Activated T-cell treated with anti-CD3 and anti-CD28 coated beads for 4 hours (primary cell): ENCODE measurements around the gene PCDHB5.
"Not testable (repeated sequence)": the region's sequence is repeated elsewhere in the genome, so short reads cannot be mapped to it uniquely, and the experiment has no call there.

Experiments used
- DNase-seq: peaks from one replicate; pipeline ENCODE4 v3.0.0-alpha.2; 2020

The PCDHB5 gene

DNA sequence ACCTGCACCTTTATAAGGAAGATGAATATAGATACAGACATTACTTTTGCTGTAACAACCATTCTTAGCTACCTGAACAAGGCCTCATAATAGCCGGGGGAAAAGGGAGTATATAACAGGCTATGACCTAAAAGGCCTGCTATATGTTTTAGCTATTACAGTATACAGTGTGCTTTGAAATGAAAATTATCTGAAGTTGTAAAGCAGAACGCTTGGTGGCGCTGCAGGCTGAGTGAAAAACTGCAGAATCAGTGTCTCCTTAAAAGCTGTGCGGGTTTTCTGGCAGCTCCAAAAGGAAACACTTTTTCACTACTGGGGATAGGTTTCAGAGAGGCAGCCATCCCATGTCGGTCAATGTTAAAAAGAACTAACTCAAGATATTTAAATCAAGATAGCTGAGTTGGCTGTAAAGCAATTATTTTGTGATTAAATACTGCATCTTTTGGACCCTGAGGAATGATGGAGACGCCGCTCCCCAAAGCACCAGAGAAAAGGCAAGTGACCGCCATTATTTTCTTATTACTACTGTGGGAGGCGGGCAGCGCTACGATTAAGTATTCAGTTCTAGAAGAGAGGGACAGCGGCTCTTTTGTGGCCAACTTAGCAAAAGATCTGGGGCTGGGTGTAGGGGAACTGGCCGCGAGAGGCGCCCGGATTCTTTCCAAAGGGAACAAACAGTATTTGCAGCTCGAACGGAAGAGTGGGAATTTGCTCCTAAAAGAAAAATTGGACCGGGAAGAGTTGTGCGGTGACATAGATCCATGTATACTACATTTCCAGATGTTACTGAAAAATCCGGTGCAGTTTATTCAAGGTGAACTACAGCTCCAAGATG, 20.8 kb downstream of the PCDHB5 start:
- no peak for DNase-seq

DNA sequence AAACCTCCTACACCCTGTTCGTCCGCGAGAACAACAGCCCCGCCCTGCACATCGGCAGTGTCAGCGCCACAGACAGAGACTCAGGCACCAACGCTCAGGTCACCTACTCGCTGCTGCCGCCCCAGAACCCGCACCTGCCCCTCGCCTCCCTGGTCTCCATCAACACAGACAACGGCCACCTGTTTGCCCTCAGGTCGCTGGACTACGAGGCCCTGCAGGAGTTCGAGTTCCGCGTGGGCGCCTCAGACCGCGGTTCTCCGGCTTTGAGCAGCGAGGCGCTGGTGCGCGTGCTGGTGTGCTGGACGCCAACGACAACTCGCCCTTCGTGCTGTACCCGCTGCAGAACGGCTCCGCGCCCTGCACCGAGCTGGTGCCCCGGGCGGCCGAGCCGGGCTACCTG, 22.4 kb downstream of the PCDHB5 start:
- DNase-seq: not testable (repeated sequence)

- not testable (repeated sequence) for DNase-seq
These were observed 22.9 kb downstream of the PCDHB5 start for GRCh38 chr5:141157901-141158300.

DNA sequence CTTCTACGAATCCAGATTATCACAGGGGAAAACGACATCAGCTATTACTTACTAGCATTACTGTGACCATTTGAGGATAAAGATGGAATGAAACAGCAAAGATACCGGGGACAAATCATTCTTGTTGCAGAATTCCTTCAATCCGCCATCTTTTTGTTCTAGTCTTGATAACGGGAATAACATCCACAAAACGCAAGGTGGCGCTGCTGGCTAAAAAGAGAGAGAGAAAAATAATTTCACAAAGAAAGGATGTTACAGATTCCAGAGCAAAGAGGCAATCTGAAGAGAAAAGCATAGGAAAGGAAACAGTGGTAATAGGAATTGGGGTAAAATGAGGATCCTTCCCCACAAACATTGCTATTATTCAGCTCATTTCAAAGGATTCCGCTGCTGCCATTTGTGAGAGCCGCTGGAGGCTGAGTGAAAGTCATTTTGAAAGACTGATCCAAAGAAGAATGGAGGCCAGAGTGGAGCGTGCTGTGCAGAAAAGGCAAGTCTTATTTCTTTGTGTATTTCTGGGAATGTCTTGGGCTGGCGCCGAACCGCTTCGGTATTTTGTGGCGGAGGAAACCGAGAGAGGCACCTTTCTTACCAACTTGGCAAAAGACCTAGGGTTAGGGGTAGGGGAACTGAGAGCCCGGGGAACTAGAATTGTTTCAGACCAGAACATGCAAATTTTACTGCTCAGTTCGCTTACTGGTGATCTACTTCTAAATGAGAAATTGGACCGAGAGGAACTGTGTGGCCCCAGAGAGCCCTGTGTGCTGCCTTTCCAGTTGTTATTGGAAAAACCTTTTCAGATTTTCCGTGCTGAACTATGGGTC, 37.6 kb downstream of the PCDHB5 start, which contains the start of gene PCDHB7:
PCDHB7 (plus strand) TSS at position 264 of the 824 bp plus-strand sequence; CDS start at position 456, 192 bp downstream.
- DNase-seq: no peak

- not testable (repeated sequence) for DNase-seq
These were observed 39.5 kb downstream of the PCDHB5 start for GRCh38 chr5:141174291-141175104.

GRCh38 chr5:141175933-141176332, 40.9 kb downstream of the PCDHB5 start:
- DNase-seq: no peak

GRCh38 chr5:141177577-141178191, 42.7 kb downstream of the PCDHB5 start, which contains the start of gene PCDHB8:
TSS of gene PCDHB8 (plus strand) at chr5:141177790. CDS start at chr5:141178035, 245 bp downstream.
- DNase-seq: not testable (repeated sequence)

DNA sequence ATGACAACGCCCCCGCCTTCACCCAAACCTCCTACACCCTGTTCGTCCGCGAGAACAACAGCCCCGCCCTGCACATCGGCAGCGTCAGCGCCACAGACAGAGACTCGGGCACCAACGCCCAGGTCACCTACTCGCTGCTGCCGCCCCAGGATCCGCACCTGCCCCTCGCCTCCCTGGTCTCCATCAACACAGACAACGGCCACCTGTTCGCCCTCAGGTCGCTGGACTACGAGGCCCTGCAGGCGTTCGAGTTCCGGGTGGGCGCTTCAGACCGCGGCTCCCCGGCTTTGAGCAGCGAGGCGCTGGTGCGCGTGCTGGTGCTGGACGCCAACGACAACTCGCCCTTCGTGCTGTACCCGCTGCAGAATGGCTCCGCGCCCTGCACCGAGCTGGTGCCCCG, 44.4 kb downstream of the PCDHB5 start:
- DNase-seq: not testable (repeated sequence)

DNA sequence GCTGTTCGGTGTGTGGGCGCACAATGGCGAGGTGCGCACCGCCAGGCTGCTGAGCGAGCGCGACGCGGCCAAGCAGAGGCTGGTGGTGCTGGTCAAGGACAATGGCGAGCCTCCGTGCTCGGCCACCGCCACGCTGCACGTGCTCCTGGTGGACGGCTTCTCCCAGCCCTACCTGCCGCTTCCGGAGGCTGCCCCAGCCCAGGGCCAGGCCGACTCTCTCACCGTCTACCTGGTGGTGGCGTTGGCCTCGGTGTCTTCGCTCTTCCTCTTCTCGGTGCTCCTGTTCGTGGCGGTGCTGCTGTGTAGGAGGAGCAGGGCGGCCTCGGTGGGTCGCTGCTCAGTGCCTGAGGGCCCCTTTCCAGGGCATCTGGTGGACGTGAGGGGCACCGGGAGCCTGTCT, 44.9 kb downstream of the PCDHB5 start:
- DNase-seq: not testable (repeated sequence)

GRCh38 chr5:141180313-141180712, 45.3 kb downstream of the PCDHB5 start:
- DNase-seq: no peak

GRCh38 chr5:141182248-141182647, 47.2 kb downstream of the PCDHB5 start, which contains the start of gene PCDHB16:
TSS of gene PCDHB16 (plus strand) at chr5:141182387. CDS start at chr5:141182560, 173 bp downstream.
- no peak for DNase-seq

DNA sequence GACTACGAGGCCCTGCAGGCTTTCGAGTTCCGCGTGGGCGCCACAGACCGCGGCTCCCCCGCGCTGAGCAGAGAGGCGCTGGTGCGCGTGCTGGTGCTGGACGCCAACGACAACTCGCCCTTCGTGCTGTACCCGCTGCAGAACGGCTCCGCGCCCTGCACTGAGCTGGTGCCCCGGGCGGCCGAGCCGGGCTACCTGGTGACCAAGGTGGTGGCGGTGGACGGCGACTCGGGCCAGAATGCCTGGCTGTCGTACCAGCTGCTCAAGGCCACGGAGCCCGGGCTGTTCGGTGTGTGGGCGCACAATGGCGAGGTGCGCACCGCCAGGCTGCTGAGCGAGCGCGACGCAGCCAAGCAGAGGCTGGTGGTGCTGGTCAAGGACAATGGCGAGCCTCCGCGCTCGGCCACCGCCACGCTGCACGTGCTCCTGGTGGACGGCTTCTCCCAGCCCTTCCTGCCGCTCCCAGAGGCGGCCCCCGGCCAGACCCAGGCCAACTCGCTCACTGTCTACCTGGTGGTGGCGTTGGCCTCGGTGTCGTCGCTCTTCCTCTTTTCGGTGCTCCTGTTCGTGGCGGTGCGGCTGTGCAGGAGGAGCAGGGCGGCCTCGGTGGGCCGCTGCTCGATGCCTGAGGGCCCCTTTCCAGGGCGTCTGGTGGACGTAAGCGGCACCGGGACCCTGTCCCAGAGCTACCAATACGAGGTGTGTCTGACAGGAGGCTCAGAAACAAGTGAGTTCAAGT, 49.3 kb downstream of the PCDHB5 start:
- DNase-seq: not testable (repeated sequence)

- no peak for DNase-seq
These were observed 52.0 kb downstream of the PCDHB5 start, which contains the start of gene PCDHB9 for GRCh38 chr5:141186897-141187512. TSS of gene PCDHB9 (plus strand) at chr5:141187161. CDS start at chr5:141187319, 158 bp downstream.
